ENCODE data around the gene TEC. TPM values are rescaled to one million over a fixed set of nuclear protein-coding genes. Genes with fewer than 3 reads are reported as not detected.
"Not testable (repeated sequence)": the region's sequence is repeated elsewhere in the genome, so short reads cannot be mapped to it uniquely, and the experiment has no call there.

TEC gene
- total RNA-seq, 5 donors from 2014 or later (not counting 1 experiment from before 2014, with no cell fraction given), result 1.7 to 5.4 (median 2.5) TPM

DNA sequence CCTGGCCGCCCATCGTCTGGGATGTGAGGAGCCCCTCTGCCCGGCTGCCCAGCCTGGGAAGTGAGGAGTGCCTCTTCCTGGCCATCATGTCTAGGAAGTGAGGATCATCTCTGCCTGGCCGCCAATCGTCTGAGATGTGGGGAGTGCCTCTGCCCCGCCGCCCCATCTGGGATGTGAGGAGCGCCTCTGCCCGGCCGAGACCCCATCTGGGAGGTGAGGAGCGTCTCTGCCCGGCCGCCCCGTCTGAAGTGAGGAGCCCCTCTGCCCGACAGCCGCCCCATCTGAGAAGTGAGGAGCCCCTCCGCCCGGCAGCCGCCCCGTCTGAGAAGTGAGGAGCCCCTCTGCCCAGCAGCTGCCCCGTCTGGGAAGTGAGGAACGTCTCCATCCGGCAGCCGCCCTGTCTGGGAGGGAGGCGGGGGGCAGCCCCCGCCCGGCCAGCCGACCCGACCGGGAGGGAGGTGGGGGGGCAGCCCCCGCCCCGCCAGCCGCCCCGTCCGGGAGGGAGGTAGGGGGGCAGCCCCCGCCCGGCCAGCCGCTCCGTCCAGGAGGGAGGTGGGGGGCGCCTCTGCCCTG, 22.7 kb upstream of the TEC start:
- H3K27ac Mint-ChIP-seq; H3K9me3 Mint-ChIP-seq; DNase-seq; H3K4me3 ChIP-seq (ENCODE audit: control insufficient read depth in 1 of 2, extremely low read depth in 1 of 2, low read length in 1 of 2); H3K27me3 Mint-ChIP-seq; H3K27me3 ChIP-seq (replicated peaks in 1 of 2; ENCODE audit: control insufficient read depth in 2 of 2, extremely low read depth in 1 of 2, insufficient read depth in 2 of 2, low read length in 1 of 2); POLR2A ChIA-PET; H3K4me1 ChIP-seq (ENCODE audit: control insufficient read depth in 1 of 2, extremely low read depth in 1 of 2, insufficient read depth in 2 of 2, low read length in 2 of 2); H3K4me3 Mint-ChIP-seq; H3K36me3 ChIP-seq (ENCODE audit: control insufficient read depth in 2 of 2, extremely low read depth in 1 of 2, insufficient read depth in 1 of 2, low read length in 1 of 2); H3K9me3 ChIP-seq; ATAC-seq (replicated peaks in 1 of 4); CTCF ChIA-PET; H3K27ac ChIP-seq (ENCODE audit: low read length); H3K36me3 Mint-ChIP-seq: not testable (repeated sequence)
- H3K4me1 Mint-ChIP-seq, result peaks cover 4 to 13% (median 6%) of the 10 kb centered on the region in 3 donors
- WGBS (ENCODE audit: insufficient coverage), result 88% methylated on average over 7 of the region's 40 CpGs

DNA sequence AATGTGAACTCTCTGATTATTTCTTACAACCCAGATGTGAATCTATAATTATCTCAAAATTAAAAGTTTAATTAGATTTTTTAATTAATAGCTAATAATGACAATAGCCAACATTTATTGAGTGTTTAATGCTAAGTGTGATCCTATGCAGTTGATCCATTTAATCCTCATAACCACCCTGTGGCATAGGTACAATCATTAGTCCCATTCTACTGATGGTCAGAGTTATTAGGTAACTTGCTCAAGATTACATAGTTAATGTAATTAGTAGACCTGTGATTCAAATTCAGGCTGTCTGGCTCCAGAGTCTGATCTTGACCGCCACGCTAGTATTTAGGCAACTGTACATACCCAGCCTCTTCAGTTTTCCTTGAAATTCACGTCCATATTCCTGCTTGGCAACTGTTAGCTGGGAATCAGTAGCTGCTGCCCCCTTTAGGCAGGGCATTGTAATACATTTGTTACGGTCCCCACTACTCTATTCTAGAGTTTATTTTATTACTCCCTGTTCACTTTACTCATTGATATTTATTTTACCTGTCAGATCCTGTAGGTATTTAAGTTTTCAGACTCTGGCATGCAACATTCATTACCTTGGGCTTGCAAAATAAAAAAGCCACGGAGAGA, 20.6 kb upstream of the TEC start:
- Mint-ChIP-seq H3K36me3 (no peaks in the 10 kb centered on the region), H3K4me1 (no peaks in the 10 kb centered on the region), H3K27me3 (no peaks in the 10 kb centered on the region), H3K9me3 (peaks cover 0 to 1% (median under 1%) of the 10 kb centered on the region in 3 donors), H3K4me3 (no peak overlapping the region), H3K27ac (no peak overlapping the region)
- ATAC-seq (replicated peaks in 1 of 4) (no peak), DNase-seq (peak in 2 of 35 experiments; percentile 8 to 39)
- ChIA-PET CTCF (interaction anchor here in 1 of 2 donors (1.0 kb wide), 1 partner anchor 8 kb away, joined by 3 read pairs; no protein-coding TSS in a partner anchor), POLR2A (interaction anchor here in 1 of 2 donors (0.6 kb wide), 1 partner anchor 199 kb away, joined by 5 read pairs; no protein-coding TSS in a partner anchor)
- H3K27ac ChIP-seq (ENCODE audit: low read length), result no peak overlapping the region
- H3K4me3 ChIP-seq (ENCODE audit: control insufficient read depth in 1 of 2, extremely low read depth in 1 of 2, low read length in 1 of 2), result no peak overlapping the region
- H3K36me3 ChIP-seq (ENCODE audit: control insufficient read depth in 2 of 2, extremely low read depth in 1 of 2, insufficient read depth in 1 of 2, low read length in 1 of 2), result no peaks in the 10 kb centered on the region
- no peaks in the 10 kb centered on the region for H3K27me3 ChIP-seq (replicated peaks in 1 of 2; ENCODE audit: control insufficient read depth in 2 of 2, extremely low read depth in 1 of 2, insufficient read depth in 2 of 2, low read length in 1 of 2)
- no CpG with 5 or more reads among the region's 5 CpGs for WGBS (ENCODE audit: insufficient coverage)
- no peaks in the 10 kb centered on the region for H3K4me1 ChIP-seq (ENCODE audit: control insufficient read depth in 1 of 2, extremely low read depth in 1 of 2, insufficient read depth in 2 of 2, low read length in 2 of 2)
- H3K9me3 ChIP-seq, result no peaks in the 10 kb centered on the region

DNA sequence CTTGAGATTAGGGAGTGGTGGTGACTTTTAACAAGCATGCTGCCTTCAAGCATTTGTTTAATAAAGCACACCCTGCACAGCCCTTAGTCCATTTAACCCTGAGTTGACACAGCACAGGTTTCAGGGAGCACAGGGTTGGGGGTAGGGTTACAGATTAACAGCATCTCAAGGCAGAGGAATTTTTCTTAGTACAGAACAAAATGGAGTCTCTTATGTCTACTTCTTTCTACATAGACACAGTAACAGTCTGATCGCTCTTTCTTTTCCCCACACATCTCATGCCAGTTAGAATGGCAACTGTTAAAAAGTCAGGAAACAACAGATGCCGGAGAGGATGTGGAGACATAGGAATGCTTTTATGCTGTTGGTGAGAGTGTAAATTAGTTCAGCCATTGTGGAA, 16.4 kb upstream of the TEC start:
- H3K27me3 ChIP-seq (replicated peaks in 1 of 2; ENCODE audit: control insufficient read depth in 2 of 2, extremely low read depth in 1 of 2, insufficient read depth in 2 of 2, low read length in 1 of 2); POLR2A ChIA-PET; H3K4me1 Mint-ChIP-seq; H3K4me1 ChIP-seq (ENCODE audit: control insufficient read depth in 1 of 2, extremely low read depth in 1 of 2, insufficient read depth in 2 of 2, low read length in 2 of 2); H3K4me3 Mint-ChIP-seq; H3K36me3 ChIP-seq (ENCODE audit: control insufficient read depth in 2 of 2, extremely low read depth in 1 of 2, insufficient read depth in 1 of 2, low read length in 1 of 2); ATAC-seq (replicated peaks in 1 of 4); H3K4me3 ChIP-seq (ENCODE audit: control insufficient read depth in 1 of 2, extremely low read depth in 1 of 2, low read length in 1 of 2); CTCF ChIA-PET; DNase-seq; H3K27ac ChIP-seq (ENCODE audit: low read length); H3K27ac Mint-ChIP-seq; H3K9me3 ChIP-seq: not testable (repeated sequence)
- peaks cover 23 to 40% (median 27%) of the 10 kb centered on the region in 3 donors for H3K9me3 Mint-ChIP-seq
- H3K36me3 Mint-ChIP-seq, result peaks cover 12% of the 10 kb centered on the region
- no CpG with 5 or more reads among the region's 2 CpGs for WGBS (ENCODE audit: insufficient coverage)
- H3K27me3 Mint-ChIP-seq, result peaks cover 21 to 27% of the 10 kb centered on the region in 2 donors

- CTCF ChIA-PET, result interaction anchor here in 1 of 2 donors (0.6 kb wide), 1 partner anchor 381 kb away, joined by 3 read pairs; no protein-coding TSS in a partner anchor
- H3K4me3 Mint-ChIP-seq; H3K9me3 ChIP-seq; H3K4me1 ChIP-seq (ENCODE audit: control insufficient read depth in 1 of 2, extremely low read depth in 1 of 2, insufficient read depth in 2 of 2, low read length in 2 of 2); H3K4me1 Mint-ChIP-seq; H3K27ac ChIP-seq (ENCODE audit: low read length); DNase-seq; ATAC-seq (replicated peaks in 1 of 4); POLR2A ChIA-PET; H3K4me3 ChIP-seq (ENCODE audit: control insufficient read depth in 1 of 2, extremely low read depth in 1 of 2, low read length in 1 of 2); H3K36me3 ChIP-seq (ENCODE audit: control insufficient read depth in 2 of 2, extremely low read depth in 1 of 2, insufficient read depth in 1 of 2, low read length in 1 of 2); H3K27me3 ChIP-seq (replicated peaks in 1 of 2; ENCODE audit: control insufficient read depth in 2 of 2, extremely low read depth in 1 of 2, insufficient read depth in 2 of 2, low read length in 1 of 2); H3K27ac Mint-ChIP-seq: not testable (repeated sequence)
- Mint-ChIP-seq H3K27me3 (peaks cover 22 to 29% of the 10 kb centered on the region in 2 donors), H3K9me3 (peaks cover 24 to 41% (median 28%) of the 10 kb centered on the region in 3 donors), H3K36me3 (peaks cover 12% of the 10 kb centered on the region)
- no CpG with 5 or more reads among the region's 5 CpGs for WGBS (ENCODE audit: insufficient coverage)
These were observed 16.0 kb upstream of the TEC start for GRCh38 chr4:48285640-48286039.

- H3K4me3 Mint-ChIP-seq, result no peak overlapping the region
- no CpG with 5 or more reads among the region's 2 CpGs for WGBS (ENCODE audit: insufficient coverage)
- H3K36me3 ChIP-seq (ENCODE audit: control insufficient read depth in 2 of 2, extremely low read depth in 1 of 2, insufficient read depth in 1 of 2, low read length in 1 of 2), result no peaks in the 10 kb centered on the region
- CTCF ChIA-PET, result interaction anchor here in 1 of 2 donors (0.6 to 1.0 kb wide), 2 partner anchors 27 to 148 kb away, joined by 6 to 12 read pairs; no protein-coding TSS in a partner anchor
- peaks cover 0 to 4% (median 0%) of the 10 kb centered on the region in 3 donors for H3K9me3 Mint-ChIP-seq
- no peak overlapping the region for H3K4me3 ChIP-seq (ENCODE audit: control insufficient read depth in 1 of 2, extremely low read depth in 1 of 2, low read length in 1 of 2)
- no peak for DNase-seq
- no peak overlapping the region for H3K27ac Mint-ChIP-seq
- H3K4me1 Mint-ChIP-seq, result peaks cover 0 to 4% (median 4%) of the 10 kb centered on the region in 3 donors
- no peak for ATAC-seq (replicated peaks in 1 of 4)
- peaks cover 8 to 13% of the 10 kb centered on the region in 2 donors for H3K27me3 Mint-ChIP-seq
- H3K4me1 ChIP-seq (ENCODE audit: control insufficient read depth in 1 of 2, extremely low read depth in 1 of 2, insufficient read depth in 2 of 2, low read length in 2 of 2), result no peaks in the 10 kb centered on the region
- no peak overlapping the region for H3K27ac ChIP-seq (ENCODE audit: low read length)
- H3K36me3 Mint-ChIP-seq, result peaks cover 3% of the 10 kb centered on the region
- H3K27me3 ChIP-seq (replicated peaks in 1 of 2; ENCODE audit: control insufficient read depth in 2 of 2, extremely low read depth in 1 of 2, insufficient read depth in 2 of 2, low read length in 1 of 2), result peaks cover 0 to 11% of the 10 kb centered on the region in 2 experiments
- no peaks in the 10 kb centered on the region for H3K9me3 ChIP-seq
- POLR2A ChIA-PET, result no interaction called here
These were observed 6.0 kb upstream of the TEC start for GRCh38 chr4:48275686-48276085.

DNA sequence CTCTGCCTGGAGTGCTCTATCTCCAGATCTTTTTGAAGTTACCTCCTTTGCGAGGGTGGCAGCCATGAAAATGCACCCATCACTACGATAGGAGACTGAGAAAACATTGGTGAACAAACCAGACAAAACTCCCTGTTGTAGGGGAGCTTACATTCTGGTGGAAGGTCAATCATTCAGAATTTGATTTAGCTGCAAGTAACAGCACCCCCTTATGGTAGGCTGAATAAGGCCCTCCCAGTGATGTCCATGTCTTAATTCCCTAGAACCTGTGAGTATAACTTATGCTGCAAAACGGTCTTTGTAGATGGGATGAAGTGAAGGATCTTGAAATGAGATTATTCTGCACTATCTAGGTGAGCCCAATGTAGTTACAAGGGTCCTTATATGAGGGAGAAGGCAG, 5.6 kb upstream of the TEC start:
- DNase-seq, result peak in 2 of 35 experiments; percentile 2 to 38
- H3K9me3 Mint-ChIP-seq, result peaks cover 0 to 4% (median 0%) of the 10 kb centered on the region in 3 donors
- H3K4me3 Mint-ChIP-seq, result no peak overlapping the region

More for the DNA sequence above, 5.6 kb upstream of the TEC start:
- Mint-ChIP-seq H3K27ac (no peak overlapping the region), H3K36me3 (peaks cover 3% of the 10 kb centered on the region), H3K27me3 (peaks cover 6 to 9% of the 10 kb centered on the region in 2 donors), H3K4me1 (peaks cover 3 to 8% (median 7%) of the 10 kb centered on the region in 3 donors)
- WGBS (ENCODE audit: insufficient coverage), result no CpG with 5 or more reads among the region's 3 CpGs
- CTCF ChIA-PET, result interaction anchor here (0.6 to 1.2 kb wide), 4 partner anchors 62 to 180 kb away, joined by 3 to 6 read pairs (median 3); no protein-coding TSS in a partner anchor
- H3K27ac ChIP-seq (ENCODE audit: low read length), result no peak overlapping the region
- H3K27me3 ChIP-seq (replicated peaks in 1 of 2; ENCODE audit: control insufficient read depth in 2 of 2, extremely low read depth in 1 of 2, insufficient read depth in 2 of 2, low read length in 1 of 2), result peaks cover 0 to 8% of the 10 kb centered on the region in 2 experiments
- no peaks in the 10 kb centered on the region for H3K9me3 ChIP-seq
- no peak overlapping the region for H3K4me3 ChIP-seq (ENCODE audit: control insufficient read depth in 1 of 2, extremely low read depth in 1 of 2, low read length in 1 of 2)
- no peaks in the 10 kb centered on the region for H3K36me3 ChIP-seq (ENCODE audit: control insufficient read depth in 2 of 2, extremely low read depth in 1 of 2, insufficient read depth in 1 of 2, low read length in 1 of 2)
- peaks cover 0 to 4% of the 10 kb centered on the region in 2 experiments for H3K4me1 ChIP-seq (ENCODE audit: control insufficient read depth in 1 of 2, extremely low read depth in 1 of 2, insufficient read depth in 2 of 2, low read length in 2 of 2)
- POLR2A ChIA-PET, result no interaction called here
- ATAC-seq (replicated peaks in 1 of 4), result peak in 2 of 4 experiments; percentile 32 to 36

Data from T-cell (primary cell).